HepG2 (cell line): Measurements from ENCODE around the gene KAT14. TPM values are rescaled to one million over a fixed set of nuclear protein-coding genes. Genes with fewer than 3 reads are reported as not detected.

ENCODE experiments used
- ATAD3A ChIP-seq: sonication (generic); formaldehyde crosslinking; IDR thresholded peaks from 2 replicates; pipeline ENCODE4 v1.4.0; 2020; ENCODE audit warnings: missing genetic modification reagents
- CBX2 ChIP-seq, 2 experiments: fragments of 200-600 bp in 1 of 2; sonication (generic); formaldehyde crosslinking in 1 of 2; IDR thresholded peaks; 2 replicates each; pipeline versions ENCODE4 v1.7.0 to v1.8.1; 2018 to 2022; ENCODE audit warnings: low read depth in 2 of 2, low read length in 1 of 2, mild to moderate bottlenecking in 1 of 2, missing genetic modification reagents in 1 of 2
- CHD2 ChIP-seq: IDR thresholded peaks from 2 replicates; pipeline ENCODE4 v1.6.1; 2011; ENCODE audit warnings: low read depth, low read length, improper control_type of control experiment
- HNF1B ChIP-seq: sonication (generic); formaldehyde crosslinking; IDR thresholded peaks from 2 replicates; pipeline ENCODE4 v1.5.1; 2020; ENCODE audit warnings: mild to moderate bottlenecking, moderate library complexity, missing genetic modification reagents
- KDM2A ChIP-seq: sonication (generic); formaldehyde crosslinking; IDR thresholded peaks from 2 replicates; pipeline ENCODE4 v1.4.0; 2020; ENCODE audit warnings: low read depth, missing genetic modification reagents, borderline replicate concordance
- KDM4B ChIP-seq: sonication (generic); formaldehyde crosslinking; IDR thresholded peaks from 2 replicates; pipeline ENCODE4 v1.4.0; 2020; ENCODE audit warnings: missing genetic modification reagents
- SP1 ChIP-seq, 2 experiments: fragments of 450-650 bp in 1 of 2; sonication (generic) in 1 of 2; formaldehyde crosslinking in 1 of 2; IDR thresholded peaks; 2 replicates each; pipeline versions ENCODE4 v1.4.0 to v1.6.1; 2016 to 2020; ENCODE audit warnings: missing genetic modification reagents in 1 of 2
- SRSF9 ChIP-seq: fragments of 200-400 bp; formaldehyde crosslinking; IDR thresholded peaks from 2 replicates; pipeline ENCODE4 v1.6.1; 2018; ENCODE audit warnings: borderline replicate concordance, mild to moderate bottlenecking, low read depth, low read length; ENCODE audit not compliant: insufficient read depth, poor library complexity, severe bottlenecking
- TCF12 ChIP-seq, 2 experiments: fragments of 450-650 bp in 1 of 2; sonication (generic) in 1 of 2; formaldehyde crosslinking in 1 of 2; IDR thresholded peaks; 2 replicates each; pipeline versions ENCODE4 v1.6.1 to v1.8.0; 2017 to 2022; ENCODE audit warnings: antibody characterized with exemption in 1 of 2, mild to moderate bottlenecking in 1 of 2, missing genetic modification reagents in 1 of 2, moderate library complexity in 1 of 2
- THRA ChIP-seq: sonication (generic); formaldehyde crosslinking; IDR thresholded peaks from 2 replicates; pipeline ENCODE4 v1.4.0; 2020; ENCODE audit warnings: missing genetic modification reagents, borderline replicate concordance
- TRIM24 ChIP-seq: sonication (generic); formaldehyde crosslinking; IDR thresholded peaks from 2 replicates; pipeline ENCODE4 v1.8.0; 2022; ENCODE audit warnings: mild to moderate bottlenecking, missing genetic modification reagents
- XRCC5 ChIP-seq: fragments of 200-400 bp; formaldehyde crosslinking; optimal IDR thresholded peaks from 2 replicates; pipeline ENCODE3; 2017; ENCODE audit warnings: mild to moderate bottlenecking, low read length
- ZBTB26 ChIP-seq: IDR thresholded peaks from 2 replicates; pipeline ENCODE4 v1.6.1; 2016; ENCODE audit warnings: missing compliant biosample characterization, missing genetic modification reagents, borderline replicate concordance
- ZEB1 ChIP-seq: IDR thresholded peaks from 2 replicates; pipeline ENCODE4 v1.6.1; 2012; ENCODE audit warnings: mild to moderate bottlenecking, low read depth, inconsistent platforms; ENCODE audit not compliant: insufficient replicate concordance
- ZNF329 ChIP-seq: sonication (generic); formaldehyde crosslinking; IDR thresholded peaks from 2 replicates; pipeline ENCODE4 v1.9.0; 2021; ENCODE audit warnings: low read depth, mild to moderate bottlenecking, missing genetic modification reagents
- ZNF556 ChIP-seq: sonication (generic); formaldehyde crosslinking; IDR thresholded peaks from 2 replicates; pipeline ENCODE4 v1.4.0; 2020; ENCODE audit warnings: mild to moderate bottlenecking, missing genetic modification reagents, borderline replicate concordance
- ZNF574 ChIP-seq: sonication (generic); formaldehyde crosslinking; IDR thresholded peaks from 2 replicates; pipeline ENCODE4 v1.4.0; 2020; ENCODE audit warnings: missing genetic modification reagents
- ZNF607 ChIP-seq: sonication (generic); formaldehyde crosslinking; IDR thresholded peaks from 2 replicates; pipeline ENCODE4 v1.5.1; 2020; ENCODE audit warnings: missing genetic modification reagents, mild to moderate bottlenecking, borderline replicate concordance
- ZNF776 ChIP-seq: sonication (generic); formaldehyde crosslinking; IDR thresholded peaks from 2 replicates; pipeline ENCODE4 v1.4.0; 2020; ENCODE audit warnings: mild to moderate bottlenecking, missing genetic modification reagents
- ZSCAN20 ChIP-seq: sonication (generic); formaldehyde crosslinking; IDR thresholded peaks from 2 replicates; pipeline ENCODE4 v1.4.0; 2020; ENCODE audit warnings: missing genetic modification reagents, mild to moderate bottlenecking, borderline replicate concordance
- polyA plus RNA-seq, 8 experiments: library from polyadenylated mRNA; depleted of rRNA in 3 of 8; stranded (reverse) in 7 of 8; unstranded in 1 of 8; fragments of >200 nt; fragmentation: Illumina TruSeq in 4 of 8; extraction: Trizol in 4 of 8; gene quantifications; 2 replicates each; pipeline versions ENCODE4 v1.2.1 to v1.2.3, GENCODE V29; 2011 to 2016; ENCODE audit warnings: low read depth in 4 of 8, missing spikeins in 1 of 8, mixed read lengths in 1 of 8; ENCODE audit not compliant: insufficient read depth in 1 of 8
- total RNA-seq, 5 experiments: library from RNA; depleted of rRNA; stranded (reverse); fragments of >200 nt; fragmentation: Illumina TruSeq; extraction: Trizol; gene quantifications; 2 replicates each; pipeline ENCODE4 v1.2.3, GENCODE V29; 2016; ENCODE audit warnings: low read depth in 1 of 5

Gene KAT14
- total and polyA plus RNA-seq, 2 of the 13 experiments (the other 11 are each of a cell fraction or from before 2014, with no cell fraction given): 5.1 to 15.1 TPM

- TF ChIP-seq ZEB1 (peak; percentile 72), ATAD3A (CRISPR knock-in tag) (no peak), XRCC5 (peak; percentile 100), KDM2A (CRISPR knock-in tag) (peak; percentile 96), SRSF9 (no peak), TRIM24 (CRISPR knock-in tag) (no peak), ZSCAN20 (CRISPR knock-in tag) (peak; percentile 99; the same call in 1 of the 2 replicates), THRA (CRISPR knock-in tag) (peak; percentile 89; the same call in 1 of the 2 replicates), CHD2 (no peak), SP1 (IDR thresholded peaks at IDR 0.05) (no peak), SP1 (CRISPR knock-in tag; IDR thresholded peaks at IDR 0.05) (peak; percentile 70; the same call in 1 of the 2 replicates), ZNF329 (peak; percentile 91), ZNF776 (CRISPR knock-in tag) (peak; percentile 100), ZNF607 (CRISPR knock-in tag) (peak; percentile 99), CBX2 (IDR thresholded peaks at IDR 0.05; ENCODE audit: low read depth, low read length) (no peak), CBX2 (CRISPR knock-in tag; IDR thresholded peaks at IDR 0.05; ENCODE audit: low read depth) (peak; percentile 95; the same call in 1 of the 2 replicates), TCF12 (IDR thresholded peaks at IDR 0.05) (no peak), TCF12 (CRISPR knock-in tag; IDR thresholded peaks at IDR 0.05) (peak; percentile 99), ZNF556 (CRISPR knock-in tag) (peak; percentile 99), ZNF574 (CRISPR knock-in tag) (peak; percentile 97), KDM4B (CRISPR knock-in tag) (peak; percentile 99), ZBTB26 (CRISPR knock-in tag) (peak; percentile 84; the same call in 1 of the 2 replicates), HNF1B (peak; percentile 78)
Observed at GRCh38 chr20:18137412-18138265, at the start of gene KAT14, which contains the start of gene PET117 (continued).
